Common myeloid progenitor, CD34-positive (primary cell): Measurements from ENCODE around the gene IFT74.

Source experiments
- CTCF ChIA-PET: fragments of 350-600 bp; sonication (Branson Sonifier 250); formaldehyde crosslinking; loops from one replicate; lab custom pipeline; 2021; ENCODE audit warnings: antibody characterized with exemption; lab: Charles Lee
- POLR2A ChIA-PET: fragments of 350-600 bp; sonication (Branson Sonifier 250); formaldehyde crosslinking; loops from one replicate; lab custom pipeline; 2021; ENCODE audit warnings: antibody characterized with exemption; lab: Charles Lee
- DNase-seq, 3 donors: peaks; one replicate each; pipeline versions ENCODE4 v3.0.0 to v3.0.0-alpha.2; 2013
- H3K27ac ChIP-seq, 2 experiments: 1 replicate in 1 of 2; 2 replicates in 1 of 2; pipeline ENCODE4 v1.7.0; 2013; ENCODE audit warnings: inconsistent platforms in 2 of 2, low read length in 2 of 2, mild to moderate bottlenecking in 2 of 2, low read depth in 1 of 2, moderate library complexity in 1 of 2; ENCODE audit not compliant: severe bottlenecking in 2 of 2, insufficient read depth in 1 of 2, poor library complexity in 1 of 2
- H3K27me3 ChIP-seq, 5 experiments: replicated peaks in 2 of 5; 1 replicate in 3 of 5; 2 replicates in 2 of 5; pipeline versions ENCODE4 v1.6.1 to v1.7.0; 2013; ENCODE audit warnings: low read length in 4 of 5, mild to moderate bottlenecking in 2 of 5, moderate library complexity in 2 of 5, inconsistent platforms in 1 of 5; ENCODE audit not compliant: insufficient read depth in 5 of 5, control insufficient read depth in 4 of 5
- H3K36me3 ChIP-seq, 4 experiments: 1 replicate in 2 of 4; 2 replicates in 2 of 4; pipeline versions ENCODE4 v1.6.1 to v1.7.0; 2013; ENCODE audit warnings: low read length in 3 of 4, control low read depth in 1 of 4, mild to moderate bottlenecking in 1 of 4; ENCODE audit not compliant: control insufficient read depth in 4 of 4, insufficient read depth in 4 of 4
- H3K4me1 ChIP-seq, 4 experiments: 1 replicate in 3 of 4; 2 replicates in 1 of 4; pipeline versions ENCODE4 v1.6.1 to v1.7.1; 2013; ENCODE audit warnings: low read length in 3 of 4, mild to moderate bottlenecking in 3 of 4, control low read depth in 1 of 4, inconsistent platforms in 1 of 4, moderate library complexity in 1 of 4; ENCODE audit not compliant: control insufficient read depth in 4 of 4, insufficient read depth in 4 of 4; ENCODE audit errors: control extremely low read depth in 1 of 4
- H3K4me3 ChIP-seq, 7 experiments: 1 replicate in 4 of 7; 2 replicates in 3 of 7; pipeline versions ENCODE4 v1.5.1 to v1.7.0; 2013; ENCODE audit warnings: mild to moderate bottlenecking in 7 of 7, low read length in 6 of 7, moderate library complexity in 6 of 7, inconsistent platforms in 2 of 7, low read depth in 2 of 7, control low read depth in 1 of 7; ENCODE audit not compliant: insufficient read depth in 4 of 7, control insufficient read depth in 1 of 7; ENCODE audit errors: extremely low read depth in 1 of 7
- H3K9me3 ChIP-seq, 5 experiments: 1 replicate in 4 of 5; 2 replicates in 1 of 5; pipeline versions ENCODE4 v1.6.1 to v1.7.1; 2013; ENCODE audit warnings: low read length in 4 of 5, mild to moderate bottlenecking in 2 of 5, inconsistent platforms in 1 of 5, low read depth in 1 of 5, moderate library complexity in 1 of 5; ENCODE audit not compliant: control insufficient read depth in 4 of 5, insufficient read depth in 2 of 5; ENCODE audit errors: control extremely low read depth in 1 of 5
- WGBS: methylation state at CpG from one replicate; pipeline ENCODE4 v1.1.5; 2013; ENCODE audit not compliant: insufficient coverage; 5-methylcytosine and 5-hydroxymethylcytosine counted together

The IFT74 gene

DNA sequence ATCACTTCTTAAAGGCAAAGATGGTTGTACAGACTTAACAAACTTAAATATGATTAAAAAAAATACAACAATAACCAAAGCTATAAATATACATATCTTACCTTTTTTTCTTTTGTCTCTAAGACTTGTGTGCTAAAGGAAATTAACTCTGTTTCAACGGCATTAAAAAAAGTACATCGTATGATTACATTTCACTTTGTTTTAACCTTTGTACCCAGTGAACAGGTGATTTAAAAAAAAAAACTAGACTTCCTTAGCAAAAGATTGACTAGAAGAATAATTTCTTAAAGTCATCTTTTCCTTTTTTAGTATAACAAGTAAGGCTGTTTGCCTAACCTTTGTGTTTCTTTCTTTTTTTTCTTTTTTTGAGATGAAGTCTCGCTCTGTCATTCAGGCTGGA lies 49.3 kb downstream of the IFT74 start, which contains the start of gene LRRC19:
LRRC19 (minus strand) TSS at position 182 of the 400 bp plus-strand sequence. CDS start 5,978 bp downstream, outside the sequence.
- H3K27ac ChIP-seq, result no peak within 1 kb of the TSS
- CTCF ChIA-PET, result no interaction called here
- POLR2A ChIA-PET, result no interaction called here
- no peak for DNase-seq
- WGBS, result 100% methylated on average over 2 of the region's 3 CpGs
- peaks cover 0 to 2% (median 0%) of the 10 kb centered on the region in 5 experiments for H3K9me3 ChIP-seq
- H3K36me3 ChIP-seq, result peaks cover 0 to 4% (median 1%) of the 10 kb centered on the region in 4 experiments
- H3K4me3 ChIP-seq, result no peak within 1 kb of the TSS
- no peaks in the 10 kb centered on the region for H3K27me3 ChIP-seq
- no peaks in the 10 kb centered on the region for H3K4me1 ChIP-seq

DNA sequence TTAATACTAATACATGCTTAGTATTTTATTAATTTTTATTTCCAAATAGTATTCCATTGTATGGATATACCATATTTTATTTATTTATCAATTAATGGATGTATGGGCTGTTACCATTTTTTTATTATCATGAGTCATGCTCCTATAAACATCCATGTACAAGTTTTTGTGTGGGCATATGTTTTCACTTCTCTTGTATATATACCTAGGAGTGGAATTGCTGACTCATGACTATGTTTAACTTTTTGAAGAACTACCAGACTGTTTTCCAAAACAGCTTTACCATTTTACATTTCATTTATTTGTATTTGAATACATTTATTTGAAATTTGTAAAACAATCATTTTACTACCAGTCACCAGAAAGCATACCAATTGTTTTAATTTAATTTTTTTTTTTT lies 63.4 kb downstream of the IFT74 start:
- ChIA-PET CTCF (interaction anchor here (1.1 kb wide), 1 partner anchor 14 kb away, joined by 5 read pairs; no protein-coding TSS in a partner anchor), POLR2A (no interaction called here)
- H3K4me1 ChIP-seq, result no peaks in the 10 kb centered on the region

GRCh38 chr9:27022920-27023319 lies 66.7 kb downstream of the IFT74 start:
- POLR2A ChIA-PET, result no interaction called here
- peak in 1 of 3 donors; percentile 2 for DNase-seq
- CTCF ChIA-PET, result interaction anchor here (1.3 kb wide), 1 partner anchor 148 kb away, joined by 3 read pairs; no protein-coding TSS in a partner anchor
- H3K9me3 ChIP-seq, result peaks cover 0 to 8% (median 0%) of the 10 kb centered on the region in 5 experiments
- no peaks in the 10 kb centered on the region for H3K27me3 ChIP-seq
- peaks cover 5 to 50% (median 22%) of the 10 kb centered on the region in 4 experiments for H3K36me3 ChIP-seq
- no peak overlapping the region for H3K4me3 ChIP-seq
- H3K27ac ChIP-seq, result no peak overlapping the region
- WGBS, result 100% methylated on average over 1 of the region's 5 CpGs
- H3K4me1 ChIP-seq, result no peaks in the 10 kb centered on the region

More for the DNA sequence above, 63.4 kb downstream of the IFT74 start:
- Histone ChIP-seq H3K4me3 (no peak overlapping the region), H3K9me3 (no peaks in the 10 kb centered on the region), H3K27me3 (no peaks in the 10 kb centered on the region), H3K27ac (no peak overlapping the region), H3K36me3 (peaks cover 7 to 52% (median 21%) of the 10 kb centered on the region in 4 experiments)
- peak in 2 of 3 donors; percentile 20 to 35 for DNase-seq

- H3K27me3 ChIP-seq, result no peaks in the 10 kb centered on the region
- no peak for DNase-seq
- H3K4me1 ChIP-seq, result no peaks in the 10 kb centered on the region
- H3K4me3 ChIP-seq, result no peak overlapping the region
- no peak overlapping the region for H3K27ac ChIP-seq
- no CpG with 5 or more reads among the region's 7 CpGs for WGBS
- ChIA-PET CTCF (interaction anchor here (0.6 to 1.7 kb wide), 3 partner anchors 21 to 249 kb away, joined by 3 to 5 read pairs (median 3); no protein-coding TSS in a partner anchor), POLR2A (no interaction called here)
- peaks cover 1 to 19% (median 12%) of the 10 kb centered on the region in 4 experiments for H3K36me3 ChIP-seq
- H3K9me3 ChIP-seq, result peaks cover 0 to 8% (median 0%) of the 10 kb centered on the region in 5 experiments
Observed at GRCh38 chr9:27029186-27029585, 73.0 kb downstream of the IFT74 start.

GRCh38 chr9:27033815-27034403 lies 77.7 kb downstream of the IFT74 start:
- H3K9me3 ChIP-seq, result no peaks in the 10 kb centered on the region
- H3K36me3 ChIP-seq, result peaks cover 3 to 8% (median 6%) of the 10 kb centered on the region in 4 experiments
- peak; percentile 52 to 71 (median 59) for DNase-seq
- H3K27me3 ChIP-seq, result no peaks in the 10 kb centered on the region
- ChIA-PET POLR2A (no interaction called here), CTCF (interaction anchor here (0.7 to 2.9 kb wide), 6 partner anchors 14 to 245 kb away, joined by 4 to 12 read pairs (median 5); no protein-coding TSS in a partner anchor)
- peaks cover 0 to 2% (median 0%) of the 10 kb centered on the region in 4 experiments for H3K4me1 ChIP-seq
- no CpG with 5 or more reads among the region's 4 CpGs for WGBS
- H3K27ac ChIP-seq, result no peak overlapping the region
- no peak overlapping the region for H3K4me3 ChIP-seq

GRCh38 chr9:27037499-27037898 lies 81.3 kb downstream of the IFT74 start:
- 100% methylated on average over 2 of the region's 2 CpGs for WGBS
- H3K27me3 ChIP-seq, result no peaks in the 10 kb centered on the region
- peaks cover 3 to 6% (median 5%) of the 10 kb centered on the region in 4 experiments for H3K36me3 ChIP-seq
- ChIA-PET CTCF (interaction anchor here (1.2 to 1.6 kb wide), 2 partner anchors 11 to 21 kb away, joined by 4 read pairs; no protein-coding TSS in a partner anchor), POLR2A (interaction anchor here (0.7 kb wide), 1 partner anchor 57 kb away, joined by 3 read pairs; no protein-coding TSS in a partner anchor)
- peaks cover 0 to 2% (median 0%) of the 10 kb centered on the region in 4 experiments for H3K4me1 ChIP-seq
- H3K27ac ChIP-seq, result no peak overlapping the region
- no peak for DNase-seq
- H3K4me3 ChIP-seq, result no peak overlapping the region
- no peaks in the 10 kb centered on the region for H3K9me3 ChIP-seq

DNA sequence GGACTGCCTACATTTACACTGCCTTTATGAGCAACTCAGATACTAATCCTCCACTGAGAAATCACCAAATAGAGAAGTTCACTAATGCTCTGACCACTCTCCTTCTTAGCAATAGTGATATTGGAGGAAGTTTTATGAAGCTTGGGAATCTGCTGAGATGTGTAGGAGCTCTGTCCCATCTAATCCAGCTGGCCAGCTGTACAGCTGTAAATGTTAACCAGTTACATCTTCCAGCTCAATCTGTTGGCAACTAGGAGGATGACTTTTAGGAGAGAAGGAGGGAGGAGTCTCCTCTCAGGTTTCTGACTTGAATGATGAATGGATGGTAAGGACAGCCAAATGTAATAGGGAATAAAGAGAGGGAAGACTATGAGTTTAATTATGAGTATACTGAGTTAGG lies 85.5 kb downstream of the IFT74 start:
- ChIA-PET POLR2A (no interaction called here), CTCF (no interaction called here)
- Histone ChIP-seq H3K27ac (no peak overlapping the region), H3K4me1 (no peaks in the 10 kb centered on the region), H3K9me3 (no peaks in the 10 kb centered on the region), H3K27me3 (no peaks in the 10 kb centered on the region), H3K4me3 (no peak overlapping the region), H3K36me3 (peaks cover 3 to 10% (median 4%) of the 10 kb centered on the region in 4 experiments)
- no peak for DNase-seq
